Gastrocnemius medialis (tissue), 4 donors: ENCODE data around the gene CCHCR1.

Experiments used
- CTCF ChIP-seq, 5 experiments: fragments of 450-650 bp in 3 of 5; fragments of 200-600 bp in 2 of 5; sonication (generic) in 2 of 5; IDR thresholded peaks in 4 of 5; conservative IDR thresholded peaks in 1 of 5; 1 replicate in 4 of 5; 2 replicates in 1 of 5; pipeline ENCODE4 v1.5.1; 2016 to 2019; ENCODE audit warnings: antibody characterized with exemption in 5 of 5, mild to moderate bottlenecking in 3 of 5, moderate library complexity in 3 of 5
- POLR2A ChIP-seq, 2 donors: fragments of 450-650 bp; IDR thresholded peaks; one replicate each; pipeline ENCODE4 v1.6.1; 2017; ENCODE audit warnings: antibody characterized with exemption in 2 of 2, mild to moderate bottlenecking in 2 of 2, moderate library complexity in 2 of 2

GRCh38 chr6:31098449-31098938, 59.1 kb downstream of the CCHCR1 start:
- TF ChIP-seq POLR2A (IDR thresholded peaks at IDR 0.05) (no peak), CTCF (IDR thresholded peaks at IDR 0.05 in 4 of 5, conservative IDR thresholded peaks at IDR 0.05 in 1 of 5) (no peak)
